Stimulated activated naive B cell treated with anti-CD40 and anti-IgM and Interleukin-4, amounts not matched to agents 10 μg/mL and 1 μg/mL and 100 μg/mL, for 72 hours (primary cell): Measurements from ENCODE around the gene TENM3.

Source experiments
- ATAC-seq, 2 donors: fragments of 150-1000 bp; cut with Tn5 transposase; replicated peaks; 2 replicates each; pipeline ENCODE4 v1.10.0; 2021; ENCODE audit warnings: moderate library complexity in 1 of 2
- DNase-seq: peaks from one replicate; pipeline ENCODE4 v3.0.0; 2021
- H3K27ac Mint-ChIP-seq: one replicate; pipeline ENCODE4 v1.8.0; 2022; ENCODE audit warnings: mild to moderate bottlenecking, mixed read lengths
- H3K27me3 Mint-ChIP-seq, 2 donors: one replicate each; pipeline ENCODE4 v1.8.0; 2022; ENCODE audit warnings: mixed read lengths in 2 of 2
- H3K36me3 Mint-ChIP-seq, 2 donors: one replicate each; pipeline ENCODE4 v1.8.0; 2022; ENCODE audit warnings: mixed read lengths in 2 of 2, mild to moderate bottlenecking in 1 of 2
- H3K4me1 Mint-ChIP-seq, 2 donors: one replicate each; pipeline ENCODE4 v1.8.0; 2022; ENCODE audit warnings: mixed read lengths in 2 of 2, mild to moderate bottlenecking in 1 of 2
- H3K4me3 Mint-ChIP-seq, 2 donors: one replicate each; pipeline ENCODE4 v1.8.0; 2022; ENCODE audit warnings: mild to moderate bottlenecking in 2 of 2, mixed read lengths in 2 of 2, moderate library complexity in 1 of 2
- H3K9me3 Mint-ChIP-seq, 2 donors: one replicate each; pipeline ENCODE4 v1.8.0; 2022; ENCODE audit warnings: mixed read lengths in 2 of 2, mild to moderate bottlenecking in 1 of 2

Gene TENM3

GRCh38 chr4:182627996-182628395 is 384.8 kb downstream of the TENM3 start:
- peaks cover 0 to under 1% of the 10 kb centered on the region in 2 donors for H3K27me3 Mint-ChIP-seq
- ATAC-seq (no peak), DNase-seq (no peak)
- H3K9me3 Mint-ChIP-seq: peaks cover 0 to 1% of the 10 kb centered on the region in 2 donors
- H3K36me3 Mint-ChIP-seq: no peaks in the 10 kb centered on the region
- H3K27ac Mint-ChIP-seq: no peak overlapping the region
- no peak overlapping the region for H3K4me3 Mint-ChIP-seq
- H3K4me1 Mint-ChIP-seq: no peaks in the 10 kb centered on the region

GRCh38 chr4:182628544-182628943 is 385.3 kb downstream of the TENM3 start:
- ATAC-seq (no peak), DNase-seq (no peak)
- Mint-ChIP-seq H3K9me3 (peaks cover 0 to 1% of the 10 kb centered on the region in 2 donors), H3K4me1 (no peaks in the 10 kb centered on the region), H3K27ac (no peak overlapping the region), H3K36me3 (no peaks in the 10 kb centered on the region), H3K27me3 (peaks cover 0 to 6% of the 10 kb centered on the region in 2 donors), H3K4me3 (no peak overlapping the region)

- Mint-ChIP-seq H3K9me3 (no peaks in the 10 kb centered on the region), H3K36me3 (no peaks in the 10 kb centered on the region), H3K4me3 (no peak overlapping the region), H3K4me1 (no peaks in the 10 kb centered on the region), H3K27me3 (peaks cover 0 to 10% of the 10 kb centered on the region in 2 donors), H3K27ac (no peak overlapping the region)
- ATAC-seq (no peak), DNase-seq (no peak)
Measured at GRCh38 chr4:182629096-182629495, 385.9 kb downstream of the TENM3 start.

GRCh38 chr4:182640491-182640890 is 397.3 kb downstream of the TENM3 start:
- no peak for ATAC-seq
- Mint-ChIP-seq H3K27ac (no peak overlapping the region), H3K9me3 (peaks cover under 1 to 2% of the 10 kb centered on the region in 2 donors), H3K36me3 (no peaks in the 10 kb centered on the region), H3K4me3 (no peak overlapping the region), H3K4me1 (no peaks in the 10 kb centered on the region), H3K27me3 (no peaks in the 10 kb centered on the region)
- DNase-seq: no peak

- no peaks in the 10 kb centered on the region for H3K4me1 Mint-ChIP-seq
- H3K27ac Mint-ChIP-seq: no peak overlapping the region
- ATAC-seq: no peak
- H3K9me3 Mint-ChIP-seq: peaks cover 3 to 4% of the 10 kb centered on the region in 2 donors
- H3K4me3 Mint-ChIP-seq: no peak overlapping the region
- DNase-seq: no peak
- H3K27me3 Mint-ChIP-seq: no peaks in the 10 kb centered on the region
- H3K36me3 Mint-ChIP-seq: no peaks in the 10 kb centered on the region
Measured at GRCh38 chr4:182640932-182641331, 397.7 kb downstream of the TENM3 start.

- DNase-seq (no peak), ATAC-seq (peak in 1 of 2 donors; percentile 41)
- H3K4me1 Mint-ChIP-seq: no peaks in the 10 kb centered on the region
- no peaks in the 10 kb centered on the region for H3K36me3 Mint-ChIP-seq
- peaks cover 3 to 6% of the 10 kb centered on the region in 2 donors for H3K9me3 Mint-ChIP-seq
- H3K27ac Mint-ChIP-seq: no peak overlapping the region
- no peak overlapping the region for H3K4me3 Mint-ChIP-seq
- no peaks in the 10 kb centered on the region for H3K27me3 Mint-ChIP-seq
Measured at GRCh38 chr4:182642831-182643230, 399.6 kb downstream of the TENM3 start.

GRCh38 chr4:182643801-182644682 is 400.8 kb downstream of the TENM3 start:
- ATAC-seq: no peak
- no peak for DNase-seq
- no peaks in the 10 kb centered on the region for H3K36me3 Mint-ChIP-seq
- no peak overlapping the region for H3K4me3 Mint-ChIP-seq
- no peak overlapping the region for H3K27ac Mint-ChIP-seq
- peaks cover 3 to 6% of the 10 kb centered on the region in 2 donors for H3K9me3 Mint-ChIP-seq
- no peaks in the 10 kb centered on the region for H3K27me3 Mint-ChIP-seq
- H3K4me1 Mint-ChIP-seq: no peaks in the 10 kb centered on the region

- Mint-ChIP-seq H3K36me3 (no peaks in the 10 kb centered on the region), H3K9me3 (peaks cover 3 to 6% of the 10 kb centered on the region in 2 donors), H3K4me3 (no peak overlapping the region), H3K27ac (no peak overlapping the region), H3K27me3 (no peaks in the 10 kb centered on the region), H3K4me1 (no peaks in the 10 kb centered on the region)
- DNase-seq: no peak
- ATAC-seq: no peak
Measured at GRCh38 chr4:182644683-182645050, 401.5 kb downstream of the TENM3 start.

- Mint-ChIP-seq H3K4me1 (no peaks in the 10 kb centered on the region), H3K27ac (no peak overlapping the region), H3K36me3 (no peaks in the 10 kb centered on the region), H3K4me3 (no peak overlapping the region), H3K9me3 (peaks cover 3 to 6% of the 10 kb centered on the region in 2 donors), H3K27me3 (peaks cover 4 to 5% of the 10 kb centered on the region in 2 donors)
- DNase-seq (no peak), ATAC-seq (no peak)
Measured at GRCh38 chr4:182645511-182645910, 402.3 kb downstream of the TENM3 start.

- Mint-ChIP-seq H3K27ac (no peak overlapping the region), H3K9me3 (peaks cover 3 to 6% of the 10 kb centered on the region in 2 donors), H3K36me3 (no peaks in the 10 kb centered on the region), H3K4me1 (no peaks in the 10 kb centered on the region), H3K4me3 (no peak overlapping the region), H3K27me3 (peaks cover 5 to 11% of the 10 kb centered on the region in 2 donors)
- ATAC-seq (no peak), DNase-seq (no peak)
Measured at GRCh38 chr4:182647646-182648300, 404.6 kb downstream of the TENM3 start.

- no peak for ATAC-seq
- Mint-ChIP-seq H3K27me3 (peaks cover 5 to 11% of the 10 kb centered on the region in 2 donors), H3K27ac (no peak overlapping the region), H3K9me3 (peaks cover 3 to 6% of the 10 kb centered on the region in 2 donors), H3K4me3 (no peak overlapping the region), H3K4me1 (no peaks in the 10 kb centered on the region), H3K36me3 (no peaks in the 10 kb centered on the region)
- DNase-seq: no peak
Measured at GRCh38 chr4:182648766-182649165, 405.6 kb downstream of the TENM3 start.

- no peaks in the 10 kb centered on the region for H3K36me3 Mint-ChIP-seq
- H3K4me1 Mint-ChIP-seq: no peaks in the 10 kb centered on the region
- no peak for DNase-seq
- peak; percentile 36 to 45 for ATAC-seq
- H3K4me3 Mint-ChIP-seq: no peak overlapping the region
- H3K27ac Mint-ChIP-seq: no peak overlapping the region
- H3K27me3 Mint-ChIP-seq: peaks cover 5 to 11% of the 10 kb centered on the region in 2 donors
- peaks cover 3 to 6% of the 10 kb centered on the region in 2 donors for H3K9me3 Mint-ChIP-seq
Measured at GRCh38 chr4:182649698-182650477, 406.7 kb downstream of the TENM3 start.

- no peaks in the 10 kb centered on the region for H3K9me3 Mint-ChIP-seq
- H3K4me3 Mint-ChIP-seq: no peak overlapping the region
- ATAC-seq (no peak), DNase-seq (no peak)
- H3K36me3 Mint-ChIP-seq: no peaks in the 10 kb centered on the region
- H3K27me3 Mint-ChIP-seq: peaks cover 5 to 11% of the 10 kb centered on the region in 2 donors
- no peaks in the 10 kb centered on the region for H3K4me1 Mint-ChIP-seq
- no peak overlapping the region for H3K27ac Mint-ChIP-seq
Measured at GRCh38 chr4:182653596-182653995, 410.4 kb downstream of the TENM3 start.

GRCh38 chr4:182655340-182655739 is 412.1 kb downstream of the TENM3 start:
- ATAC-seq: no peak
- Mint-ChIP-seq H3K36me3 (no peaks in the 10 kb centered on the region), H3K4me1 (no peaks in the 10 kb centered on the region), H3K4me3 (no peak overlapping the region), H3K27ac (no peak overlapping the region), H3K27me3 (peaks cover 3 to 8% of the 10 kb centered on the region in 2 donors), H3K9me3 (no peaks in the 10 kb centered on the region)
- no peak for DNase-seq
